Hindlimb muscle (tissue), 1 donor: ENCODE results near the gene IL7R. TPM values are rescaled to one million over a fixed set of nuclear protein-coding genes. Genes with fewer than 3 reads are reported as not detected.
"Not testable (repeated sequence)": the region's sequence is repeated elsewhere in the genome, so short reads cannot be mapped to it uniquely, and the experiment has no call there.

Experiments used
- DNase-seq: peaks from one replicate; pipeline ENCODE4 v3.0.0-alpha.2; 2013
- polyA plus RNA-seq: library from polyadenylated mRNA; unstranded; fragments of 120-200 nt; gene quantifications from one replicate; pipeline ENCODE4 v1.2.1, GENCODE V29; 2013; ENCODE audit not compliant: insufficient read length

Gene IL7R
- polyA plus RNA-seq, 1 donor: 2.0 TPM

GRCh38 chr5:35877655-35878054, 21.0 kb downstream of the IL7R start:
- no peak for DNase-seq

GRCh38 chr5:35878079-35878478, 21.4 kb downstream of the IL7R start:
- DNase-seq: no peak

- no peak for DNase-seq
These were observed 22.4 kb downstream of the IL7R start for GRCh38 chr5:35879096-35879495.

GRCh38 chr5:35879649-35880048, 23.0 kb downstream of the IL7R start:
- DNase-seq: no peak

GRCh38 chr5:35880156-35880555, 23.5 kb downstream of the IL7R start:
- DNase-seq: no peak

- DNase-seq: no peak
These were observed 25.1 kb downstream of the IL7R start for GRCh38 chr5:35881758-35882157.

- DNase-seq: no peak
These were observed 27.6 kb downstream of the IL7R start for GRCh38 chr5:35884191-35884769.

GRCh38 chr5:35884773-35885172, 28.1 kb downstream of the IL7R start:
- DNase-seq: no peak

GRCh38 chr5:35886381-35886780, 29.7 kb downstream of the IL7R start:
- DNase-seq: no peak

- DNase-seq: no peak
These were observed 30.8 kb downstream of the IL7R start for GRCh38 chr5:35887321-35888100.

GRCh38 chr5:35890021-35891020, 33.6 kb downstream of the IL7R start:
- DNase-seq: no peak

GRCh38 chr5:35892799-35893198, 36.1 kb downstream of the IL7R start:
- not testable (repeated sequence) for DNase-seq

- no peak for DNase-seq
These were observed 37.4 kb downstream of the IL7R start for GRCh38 chr5:35894131-35894530.

GRCh38 chr5:35898952-35899660, 42.4 kb downstream of the IL7R start:
- no peak for DNase-seq

GRCh38 chr5:35899800-35900199, 43.1 kb downstream of the IL7R start:
- DNase-seq: no peak

- DNase-seq: no peak
These were observed 44.4 kb downstream of the IL7R start for GRCh38 chr5:35900972-35901695.

- DNase-seq: no peak
These were observed 45.5 kb downstream of the IL7R start for GRCh38 chr5:35902046-35902672.

- DNase-seq: no peak
These were observed 47.0 kb downstream of the IL7R start for GRCh38 chr5:35903631-35904203.

- no peak for DNase-seq
These were observed 47.9 kb downstream of the IL7R start for GRCh38 chr5:35904443-35905132.

- DNase-seq: no peak
These were observed 51.5 kb downstream of the IL7R start for GRCh38 chr5:35908228-35908627.
